Peyer's patch (tissue), 4 donors: ENCODE measurements around the gene EEF1B2.

ENCODE experiments used
- CTCF ChIP-seq, 6 experiments: fragments of 450-650 bp in 4 of 6; fragments of 200-600 bp in 2 of 6; sonication (generic) in 1 of 6; IDR thresholded peaks; one replicate each; pipeline ENCODE4 v1.5.1; 2017 to 2019; ENCODE audit warnings: antibody characterized with exemption in 6 of 6, mild to moderate bottlenecking in 3 of 6, moderate library complexity in 1 of 6
- POLR2A ChIP-seq, 2 donors: fragments of 450-650 bp; IDR thresholded peaks; one replicate each; pipeline ENCODE4 v1.5.1; 2017; ENCODE audit warnings: antibody characterized with exemption in 2 of 2, mild to moderate bottlenecking in 2 of 2, moderate library complexity in 2 of 2

- TF ChIP-seq CTCF (IDR thresholded peaks at IDR 0.05) (no peak), POLR2A (IDR thresholded peaks at IDR 0.05) (no peak)
Measured at GRCh38 chr2:206208900-206209299, 49.2 kb downstream of the EEF1B2 start.
